ENCODE measurements around the gene ABHD16A.

Gene ABHD16A

DNA sequence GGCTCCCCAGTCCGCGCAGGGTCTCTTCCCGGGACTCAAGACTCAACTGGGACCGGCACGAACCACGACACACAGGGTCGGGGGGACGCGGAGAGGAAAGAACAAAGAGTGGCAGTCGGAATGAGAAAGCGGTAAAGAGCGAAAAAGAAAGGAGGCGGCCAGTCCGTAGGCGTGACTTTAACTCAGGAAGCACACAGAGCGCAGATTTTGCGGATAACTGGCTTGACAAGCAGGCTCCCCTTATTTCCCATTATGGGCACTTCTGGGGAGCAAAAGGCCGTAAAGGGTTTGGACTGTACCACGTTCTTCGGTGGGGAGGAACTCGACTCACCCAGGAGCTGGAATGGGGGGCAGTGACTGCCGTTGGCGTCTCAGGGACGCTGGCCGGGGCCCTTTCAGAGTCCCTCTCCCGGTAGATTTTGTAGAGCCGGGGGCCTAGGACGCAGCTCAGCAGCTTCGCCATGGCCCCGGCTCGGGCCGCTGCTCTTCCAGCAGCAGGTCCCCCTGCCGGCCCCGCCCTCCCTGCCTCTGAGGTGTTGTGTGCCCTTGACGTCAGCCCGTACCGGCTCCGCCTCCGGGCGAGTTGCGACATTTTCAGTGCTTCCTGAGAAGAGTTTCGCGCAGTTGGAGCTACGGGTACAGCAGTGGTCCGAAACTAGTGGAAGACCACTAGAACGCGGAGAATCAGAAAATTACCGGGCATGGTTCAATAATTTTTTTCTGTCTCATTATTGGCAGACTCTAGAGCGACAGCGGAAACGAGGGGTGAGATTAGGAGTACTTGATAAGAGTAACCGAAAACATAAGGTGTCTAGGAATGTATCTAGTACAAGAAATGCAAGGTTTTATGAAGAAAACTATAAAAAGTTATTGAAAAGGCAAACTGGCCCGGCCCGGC is at the start of gene ABHD16A:
TSS of gene ABHD16A (minus strand) at position 506 of the 898 bp plus-strand sequence. CDS start at position 463, 43 bp downstream.
- DNase-seq (ENCODE audit: low spot score), result peak; percentile 100

DNA sequence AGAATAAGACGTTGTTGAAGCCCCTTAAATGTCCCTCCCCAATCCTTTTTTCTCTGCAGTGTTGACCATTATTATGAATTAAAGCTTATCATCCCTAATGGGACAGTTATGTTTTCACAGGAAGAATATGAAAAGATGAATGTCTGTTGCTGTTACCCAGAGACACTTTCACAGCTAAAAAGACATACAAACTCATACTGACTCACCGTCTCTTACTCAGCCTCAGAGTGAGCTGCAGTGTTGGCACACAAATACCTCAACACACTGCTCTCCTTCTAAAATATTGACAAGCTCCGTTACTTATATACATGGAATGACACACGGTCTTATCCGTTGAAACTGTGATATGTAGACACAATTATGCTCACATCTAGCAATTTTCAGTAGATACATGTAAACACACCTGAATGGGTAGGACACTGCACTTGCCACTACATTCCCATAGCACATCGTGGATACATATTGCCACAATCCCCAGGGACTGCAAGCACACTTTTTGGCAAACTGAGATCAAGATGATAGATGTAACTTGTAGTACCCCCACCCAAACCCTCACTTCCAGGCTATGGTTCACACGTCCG is 49.7 kb upstream of the ABHD16A start:
- DNase-seq (ENCODE audit: low spot score), result no peak

DNA sequence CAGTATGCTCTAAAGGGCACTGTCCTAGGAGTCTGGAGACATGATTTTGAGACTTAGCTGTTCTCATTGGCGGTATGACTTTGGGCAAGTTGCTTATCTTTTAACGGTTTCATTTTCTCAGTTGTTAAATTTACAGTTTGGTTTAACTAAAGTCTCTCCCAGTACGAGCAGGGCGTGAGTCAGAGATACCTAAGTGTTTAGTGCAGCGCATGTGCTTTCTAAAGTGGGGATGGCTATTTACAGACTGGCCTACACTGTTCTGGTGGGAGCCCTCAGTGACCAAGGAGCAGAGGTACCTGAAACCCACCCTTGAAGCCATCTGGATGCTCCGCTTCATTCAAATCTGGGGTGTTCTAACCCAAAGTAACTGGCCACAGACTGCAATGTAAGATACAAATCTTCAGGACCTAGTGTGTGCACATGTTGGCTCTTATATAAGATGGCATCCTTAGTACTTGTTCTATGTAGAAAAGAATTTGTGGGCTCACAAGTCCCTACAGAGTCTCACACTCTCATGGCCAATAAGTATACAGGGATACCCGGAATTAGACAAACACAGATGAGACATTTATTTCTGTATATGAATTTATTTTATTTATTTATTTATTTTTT is 47.4 kb upstream of the ABHD16A start:
- no peak for DNase-seq (ENCODE audit: low spot score)

DNA sequence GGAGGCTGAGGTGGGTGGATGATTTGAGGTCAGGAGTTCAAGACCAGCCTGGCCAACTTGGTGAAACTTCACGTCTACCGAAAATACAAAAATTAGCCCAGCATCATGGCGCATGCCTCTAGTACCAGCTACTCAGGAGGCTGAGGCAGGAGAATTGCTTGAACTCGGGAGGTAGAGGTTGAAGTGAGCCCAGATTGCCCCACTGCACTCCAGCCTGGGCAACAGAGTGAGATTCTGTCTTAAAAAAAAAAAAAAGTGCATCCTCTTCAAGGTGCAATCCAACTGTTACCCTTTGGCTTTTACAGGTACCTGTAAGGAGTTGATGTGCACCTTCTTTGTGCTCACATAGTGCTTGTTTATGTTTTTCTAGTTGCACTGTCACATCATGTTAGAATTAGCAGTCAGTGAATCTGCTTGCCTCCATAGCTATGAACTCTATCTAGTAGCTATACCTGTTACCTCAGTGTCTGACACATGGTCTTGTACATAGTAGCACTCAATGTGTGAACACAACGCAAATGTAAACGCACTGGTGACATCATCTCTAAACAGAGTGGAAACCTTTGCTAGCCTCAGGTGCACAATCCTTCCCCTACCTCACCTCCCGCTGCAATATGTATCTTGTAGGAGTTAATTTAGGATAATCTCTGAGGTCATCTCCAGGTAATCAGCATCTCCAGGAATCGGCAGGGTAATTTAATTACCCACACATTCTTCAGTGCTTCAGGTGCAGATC is 46.3 kb upstream of the ABHD16A start:
- DNase-seq (ENCODE audit: low spot score), result no peak

DNA sequence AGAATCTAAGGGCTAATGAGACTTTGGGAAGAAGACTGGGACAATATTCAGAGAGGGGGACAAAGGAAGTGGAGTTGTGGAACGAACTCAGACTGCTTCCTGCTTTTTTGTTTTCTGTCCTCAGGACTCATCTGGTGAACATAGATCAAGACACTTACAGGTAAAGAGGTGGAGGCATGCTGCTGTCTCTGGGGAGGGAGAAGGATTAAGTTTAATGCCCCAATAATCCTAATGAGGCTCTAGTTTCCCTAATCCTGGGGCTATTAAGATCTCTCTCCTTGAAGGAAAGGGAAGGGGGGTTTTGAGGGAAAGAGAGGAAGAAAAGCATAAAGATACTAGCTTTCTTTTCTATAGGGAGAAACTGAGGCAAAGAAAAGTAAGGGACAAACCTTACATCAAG is 41.3 kb upstream of the ABHD16A start:
- DNase-seq (ENCODE audit: low spot score), result no peak

DNA sequence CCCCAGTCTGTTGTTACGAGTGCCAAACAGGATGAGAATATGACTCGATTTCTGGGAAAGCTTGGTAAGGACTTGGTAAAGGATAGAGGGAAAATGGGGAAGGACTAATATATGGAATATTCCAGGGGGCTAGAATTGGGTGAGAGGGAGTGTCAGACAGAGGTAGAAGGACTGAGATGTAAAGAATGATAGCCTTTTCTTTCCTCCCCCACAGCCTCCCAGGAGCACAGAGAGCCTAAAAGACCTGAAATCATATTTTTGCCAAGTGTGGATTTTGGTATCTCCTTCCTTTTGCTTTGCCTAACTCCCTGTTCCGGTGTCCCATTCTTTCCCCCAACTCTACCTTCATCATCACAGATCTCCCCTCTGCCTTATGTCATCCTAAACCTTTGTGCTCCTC is 39.8 kb upstream of the ABHD16A start:
- no peak for DNase-seq (ENCODE audit: low spot score)

DNA sequence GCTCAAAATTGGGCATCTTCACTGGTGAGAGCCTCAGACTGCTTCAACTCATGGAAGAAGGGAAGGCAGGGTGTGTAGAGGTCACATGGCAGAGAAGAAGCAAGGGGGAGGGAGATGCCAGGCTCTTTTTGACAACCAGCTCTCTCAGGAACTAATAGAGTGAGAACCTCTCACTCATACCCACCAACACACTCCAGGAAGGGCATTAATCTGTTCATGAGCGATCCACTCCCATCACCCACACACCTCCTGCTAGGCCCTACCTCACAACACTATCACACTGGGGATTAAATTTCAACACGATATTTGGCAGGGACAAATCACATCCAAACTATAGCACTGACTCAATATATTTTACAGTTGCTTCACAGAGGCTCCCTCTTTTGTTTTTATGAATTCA is 38.7 kb upstream of the ABHD16A start:
- no peak for DNase-seq (ENCODE audit: low spot score)

DNA sequence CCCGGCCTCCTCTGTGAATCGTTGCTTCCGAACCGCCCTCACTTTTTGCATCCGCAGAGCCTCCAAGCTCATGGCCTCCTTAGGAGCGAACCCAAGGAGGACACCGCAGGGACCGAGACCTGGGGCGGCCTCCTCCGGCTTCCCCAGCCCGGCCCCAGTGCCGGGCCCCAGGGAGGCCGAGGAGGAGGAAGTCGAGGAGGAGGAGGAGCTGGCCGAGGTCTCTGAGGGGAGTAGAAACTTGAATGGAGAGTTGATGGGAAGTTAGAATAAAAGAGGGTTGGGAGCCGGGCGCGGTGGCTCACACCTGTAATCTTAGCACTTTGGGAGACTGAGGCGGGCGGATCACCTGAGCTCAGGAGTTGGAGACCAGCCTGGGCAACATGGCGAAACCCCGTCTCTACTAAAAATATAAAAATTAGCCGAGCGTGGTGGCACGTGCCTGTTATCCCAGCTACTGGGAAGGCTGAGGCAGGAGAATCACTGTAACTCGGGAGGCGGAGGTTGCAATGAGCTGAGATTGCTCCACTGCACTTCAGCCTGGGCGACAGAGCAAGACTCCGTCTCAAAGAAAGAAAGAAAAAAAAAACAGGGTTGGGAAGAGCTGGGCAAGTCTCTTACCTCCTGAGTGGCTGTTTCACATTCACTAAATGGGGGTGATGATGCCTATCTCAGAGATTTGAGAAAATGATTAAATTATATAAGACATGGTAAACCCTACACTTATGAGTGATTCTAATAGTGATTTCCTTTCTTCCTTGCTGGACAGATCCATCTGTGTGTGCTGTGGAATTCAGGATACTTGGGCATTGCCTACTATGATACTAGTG is 37.5 kb upstream of the ABHD16A start:
- DNase-seq (ENCODE audit: low spot score), result no peak

DNA sequence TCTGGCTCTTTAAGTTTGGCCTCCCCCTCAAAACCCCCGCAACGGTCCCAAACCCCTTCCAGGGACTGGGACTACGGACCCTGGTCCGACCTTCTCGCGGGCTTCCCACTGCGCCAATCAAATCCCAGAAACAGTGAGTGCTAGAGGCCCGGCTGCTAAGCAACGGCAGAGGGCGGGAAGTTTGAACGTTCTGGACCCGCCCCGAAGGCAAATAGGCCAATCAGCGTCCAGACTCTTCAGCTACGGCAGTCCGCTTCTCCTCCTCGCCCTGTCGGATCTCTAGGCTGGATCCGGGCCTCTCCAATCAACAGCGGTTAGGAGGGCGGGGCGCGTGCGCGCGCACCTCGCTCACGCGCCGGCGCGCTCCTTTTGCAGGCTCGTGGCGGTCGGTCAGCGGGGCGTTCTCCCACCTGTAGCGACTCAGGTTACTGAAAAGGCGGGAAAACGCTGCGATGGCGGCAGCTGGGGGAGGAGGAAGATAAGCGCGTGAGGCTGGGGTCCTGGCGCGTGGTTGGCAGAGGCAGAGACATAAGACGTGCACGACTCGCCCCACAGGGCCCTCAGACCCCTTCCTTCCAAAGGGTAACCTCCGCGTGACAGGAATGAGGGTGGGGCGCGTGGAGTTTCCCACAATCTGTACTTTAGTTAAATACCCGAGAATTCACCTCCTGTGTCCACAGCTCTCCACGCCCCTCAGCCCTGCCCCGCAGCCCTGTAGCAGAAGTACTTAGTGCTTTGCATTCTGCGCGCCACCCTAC is 36.7 kb upstream of the ABHD16A start, which contains the start of gene MSH5:
TSS of gene MSH5 (plus strand) at position 367 of the 758 bp plus-strand sequence. CDS start 462 bp downstream, outside the sequence.
- peak; percentile 100 for DNase-seq (ENCODE audit: low spot score)

DNA sequence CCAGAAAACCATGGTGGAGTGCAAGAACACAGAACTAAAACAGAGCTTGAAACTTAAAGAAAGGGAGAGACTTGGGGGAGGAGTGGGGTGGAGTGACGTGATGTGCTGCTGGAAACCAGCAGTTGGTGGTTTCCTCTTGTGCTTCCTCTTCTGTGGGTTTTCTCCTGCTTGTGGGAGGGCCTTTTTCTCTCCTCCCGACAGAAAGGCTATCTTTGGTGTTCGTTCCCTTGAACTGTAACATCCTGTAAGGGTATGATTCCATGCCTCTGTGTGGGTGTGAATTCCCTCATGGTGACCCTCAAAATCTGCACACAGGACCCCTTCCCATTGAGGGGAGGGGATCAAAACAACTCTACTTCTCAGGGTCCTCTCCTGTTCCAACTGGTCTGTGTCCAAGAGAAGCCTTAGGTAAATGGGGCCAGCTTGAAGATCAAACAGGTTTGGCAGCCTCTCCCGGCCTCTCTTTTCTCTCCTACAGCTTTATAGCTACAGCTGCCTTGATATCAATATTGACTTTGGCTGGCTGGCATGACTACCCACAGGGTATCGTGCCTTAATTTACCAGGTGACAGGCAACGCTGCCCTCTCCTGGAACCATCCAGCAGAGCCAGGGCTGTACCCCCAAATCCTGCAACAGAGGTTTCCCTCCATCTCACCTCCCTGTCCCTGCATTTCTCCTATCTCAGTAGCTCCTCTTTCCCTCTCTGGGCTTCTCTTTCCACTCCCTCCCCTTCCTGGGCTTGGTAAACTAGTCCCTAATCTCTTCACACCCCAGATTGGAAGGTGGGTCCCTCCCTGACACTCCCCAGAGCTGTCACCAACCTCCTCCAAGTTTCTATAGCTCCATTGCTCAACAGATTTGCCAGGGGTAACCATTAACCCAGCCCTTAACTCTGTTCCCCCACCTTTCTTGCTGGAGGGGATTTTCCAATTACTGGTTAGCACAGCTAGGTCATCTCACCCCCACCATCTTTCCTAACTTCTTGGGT is 35.2 kb upstream of the ABHD16A start:
- DNase-seq (ENCODE audit: low spot score), result peak; percentile 89

DNA sequence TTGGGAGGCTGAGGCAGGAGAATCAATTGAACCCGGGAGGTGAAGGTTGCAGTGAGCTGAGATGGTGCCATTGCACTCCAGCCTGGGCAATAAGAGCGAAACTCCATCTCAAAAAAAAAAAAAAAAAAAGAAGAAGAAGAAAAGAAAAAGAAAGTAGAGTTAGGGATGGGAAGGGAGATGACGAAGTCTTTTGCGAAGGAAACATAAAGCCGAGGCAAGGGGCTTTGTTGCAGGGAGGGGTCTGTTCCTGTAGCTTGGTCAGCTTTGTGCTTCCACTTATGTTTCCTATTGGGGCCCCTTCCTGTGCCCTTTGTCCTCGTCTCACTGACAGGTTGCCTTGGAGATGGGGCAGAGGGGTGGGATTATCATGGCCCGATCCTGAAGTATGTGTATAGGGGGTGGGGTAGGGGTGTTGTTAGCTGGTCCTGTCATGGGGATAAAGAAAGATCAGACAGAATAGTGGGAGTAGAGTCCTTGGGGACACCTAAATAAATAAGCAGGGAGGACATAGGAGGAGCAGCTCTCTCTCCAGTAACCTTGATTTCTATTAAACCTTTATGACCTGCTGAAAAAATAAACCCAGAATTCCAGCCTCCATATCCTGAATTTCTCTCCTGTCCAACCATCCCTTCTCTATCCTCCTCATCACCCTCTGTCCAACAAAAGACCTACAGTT is 34.3 kb upstream of the ABHD16A start:
- DNase-seq (ENCODE audit: low spot score), result no peak

DNA sequence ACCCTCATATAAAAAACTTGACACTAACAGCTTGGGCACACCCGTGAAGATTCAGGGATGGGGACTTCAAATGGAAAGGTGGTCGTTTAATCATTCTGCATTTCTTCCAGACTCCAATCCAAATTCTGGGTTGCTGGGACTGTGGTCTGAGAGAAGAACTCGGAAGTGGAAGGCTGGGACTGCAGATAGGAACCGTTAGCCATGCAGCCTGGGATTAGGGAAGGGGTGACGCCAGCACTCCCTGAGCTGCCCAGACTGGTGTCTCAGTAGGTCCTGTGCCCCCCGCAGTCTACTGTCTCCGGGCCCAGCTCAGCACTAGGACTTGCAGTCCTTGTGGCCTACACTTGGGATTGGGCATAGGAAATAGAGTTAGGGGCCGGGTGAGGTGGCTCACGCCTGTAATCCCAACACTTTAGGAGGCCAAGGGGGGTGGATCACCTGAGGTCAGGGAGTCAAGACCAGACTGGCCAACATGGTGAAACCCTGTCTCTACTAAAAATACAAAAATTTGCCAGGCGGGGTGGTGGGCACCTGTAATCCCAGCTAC is 33.7 kb upstream of the ABHD16A start:
- no peak for DNase-seq (ENCODE audit: low spot score)

DNA sequence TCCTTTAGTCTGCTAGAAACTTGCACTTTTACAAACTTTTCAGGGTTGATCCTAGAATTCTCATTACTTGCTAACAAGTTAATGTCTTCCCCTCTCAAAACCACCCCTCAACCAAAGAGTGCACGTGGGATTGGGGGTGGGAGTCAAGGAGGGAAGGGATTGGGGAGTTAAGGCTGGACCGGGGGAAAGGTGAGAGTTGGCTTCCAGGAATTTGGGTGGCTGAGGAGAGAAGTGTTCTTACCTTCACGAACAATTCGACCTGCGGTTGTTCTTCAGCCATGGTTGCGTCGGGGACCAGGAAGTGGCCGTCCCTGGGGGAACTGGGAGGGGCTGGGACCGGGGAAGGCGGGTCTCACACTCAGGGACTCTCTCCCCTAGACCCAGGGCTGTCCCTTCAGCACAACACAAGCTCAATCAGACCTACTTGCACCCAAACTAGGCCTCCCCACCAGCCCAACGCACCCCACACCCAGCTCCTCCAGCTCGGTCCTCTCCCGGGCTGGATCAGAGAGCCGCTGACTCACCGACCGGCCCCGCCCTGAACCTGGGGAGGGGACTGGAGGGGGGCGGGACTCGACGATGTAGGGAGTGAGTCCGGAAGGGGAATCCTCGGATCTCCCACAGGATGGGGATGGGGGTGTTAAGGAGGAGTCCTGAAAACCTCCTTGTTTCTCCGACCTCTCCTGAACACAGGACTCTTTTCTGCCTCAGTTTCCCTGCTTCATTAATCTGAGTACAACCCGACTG is 33.1 kb upstream of the ABHD16A start, which contains the start of gene CLIC1:
TSS of gene CLIC1 (minus strand) at position 510 of the 747 bp plus-strand sequence. CDS start at position 280, 230 bp downstream.
- DNase-seq (ENCODE audit: low spot score), result peak; percentile 87

DNA sequence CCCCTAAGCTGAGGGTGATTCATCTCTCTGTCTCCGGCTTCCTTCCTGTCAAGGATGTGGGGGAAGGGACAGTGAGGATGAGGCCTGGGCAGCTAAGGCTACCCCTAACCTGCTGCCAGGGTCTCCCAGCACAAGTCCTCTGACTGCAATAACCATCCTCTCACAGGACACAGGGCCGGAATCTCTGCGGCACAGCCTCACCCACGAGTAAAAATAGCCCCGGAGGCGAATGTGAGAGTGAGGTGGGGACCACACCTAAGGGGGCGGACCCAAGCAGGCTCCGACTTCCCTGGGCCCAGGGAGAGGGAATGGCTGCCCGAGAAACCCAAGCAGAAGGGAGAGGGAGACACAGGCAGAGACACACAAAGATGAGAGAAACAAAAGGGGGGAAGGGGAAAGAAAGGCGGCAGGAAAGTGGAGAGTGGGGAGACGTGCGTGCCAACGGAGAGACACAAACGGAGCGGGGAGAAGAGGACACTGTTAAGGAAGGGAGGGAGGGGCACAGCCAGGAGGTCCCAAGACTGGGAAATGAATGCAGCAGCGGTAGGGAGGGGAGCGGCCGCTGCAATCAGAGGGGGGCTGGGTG is 31.8 kb upstream of the ABHD16A start:
- DNase-seq (ENCODE audit: low spot score), result no peak

DNA sequence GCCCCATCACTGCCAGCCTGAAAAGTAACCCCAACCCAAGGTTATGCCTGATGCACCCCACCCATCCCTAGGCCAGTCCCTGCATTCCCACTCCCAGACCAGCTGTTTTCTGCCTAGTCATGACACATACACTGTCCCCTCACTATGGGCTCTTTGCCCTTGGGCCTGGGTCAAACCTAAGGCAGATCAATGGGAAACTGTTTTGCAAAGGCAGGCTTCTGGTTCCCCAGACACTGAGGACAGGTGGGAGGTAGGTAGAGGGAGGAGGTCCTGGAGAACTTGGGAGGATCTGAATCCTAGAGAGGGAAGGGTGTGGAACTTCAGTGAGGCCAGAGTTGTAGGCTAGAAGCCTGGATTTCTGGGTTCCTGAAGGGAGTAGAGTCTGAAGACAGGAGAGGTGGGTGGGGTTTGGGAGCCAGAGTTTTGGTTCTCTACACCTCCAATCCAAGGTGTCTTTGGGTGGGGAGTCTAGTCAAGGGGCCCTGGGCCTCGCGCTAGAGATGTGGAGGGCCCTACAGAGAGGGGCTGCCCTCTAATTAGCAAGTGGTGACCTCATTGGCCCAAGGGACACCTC is 31.2 kb upstream of the ABHD16A start:
- no peak for DNase-seq (ENCODE audit: low spot score)

DNA sequence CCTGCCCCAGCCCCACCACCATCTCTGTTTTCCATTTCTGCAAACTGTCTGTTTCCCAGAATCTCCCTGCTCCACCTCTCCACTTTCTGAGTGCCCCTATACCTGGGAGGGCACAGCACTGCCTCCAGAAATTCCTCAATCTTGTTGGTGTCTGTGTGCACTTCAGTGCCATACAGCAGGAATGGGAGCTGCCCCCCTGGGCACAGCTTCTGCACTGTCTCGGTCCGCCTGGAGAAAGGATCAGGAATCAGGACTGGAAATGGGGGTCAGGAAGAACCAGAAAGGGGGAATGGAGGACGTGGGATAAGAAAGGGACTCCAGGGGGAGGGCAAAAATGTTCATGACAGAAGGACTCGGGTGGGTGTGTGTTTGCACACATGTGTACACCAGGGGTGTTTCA is 30.6 kb upstream of the ABHD16A start:
- DNase-seq (ENCODE audit: low spot score), result no peak

DNA sequence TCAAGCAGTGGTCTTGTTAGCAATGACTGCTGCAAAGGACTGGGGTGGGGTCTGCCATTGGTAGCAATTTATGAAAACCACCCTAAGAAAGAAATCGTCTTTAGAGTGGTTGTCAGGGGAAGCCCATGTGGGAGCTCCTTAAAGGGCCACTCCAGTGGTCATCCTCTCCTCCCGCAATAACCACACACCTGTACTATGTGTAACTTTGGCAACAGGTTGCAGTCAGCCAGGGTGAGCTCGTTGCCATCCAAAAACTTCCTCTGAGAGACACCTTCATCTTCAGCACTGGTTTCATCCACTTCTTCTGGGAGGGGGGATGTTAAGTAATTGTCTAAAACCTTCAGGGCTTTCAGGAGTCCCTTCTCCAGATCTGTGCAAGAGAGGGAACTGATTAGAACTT is 28.9 kb upstream of the ABHD16A start:
- no peak for DNase-seq (ENCODE audit: low spot score)

Measured in COLO829 (cell line).